ENCODE results near the gene ALDOB. TPM values are rescaled to one million over a fixed set of nuclear protein-coding genes. Genes with fewer than 3 reads are reported as not detected.

Gene ALDOB
- total RNA-seq, 1 experiment from 2014 or later, result 0.67 TPM

DNA sequence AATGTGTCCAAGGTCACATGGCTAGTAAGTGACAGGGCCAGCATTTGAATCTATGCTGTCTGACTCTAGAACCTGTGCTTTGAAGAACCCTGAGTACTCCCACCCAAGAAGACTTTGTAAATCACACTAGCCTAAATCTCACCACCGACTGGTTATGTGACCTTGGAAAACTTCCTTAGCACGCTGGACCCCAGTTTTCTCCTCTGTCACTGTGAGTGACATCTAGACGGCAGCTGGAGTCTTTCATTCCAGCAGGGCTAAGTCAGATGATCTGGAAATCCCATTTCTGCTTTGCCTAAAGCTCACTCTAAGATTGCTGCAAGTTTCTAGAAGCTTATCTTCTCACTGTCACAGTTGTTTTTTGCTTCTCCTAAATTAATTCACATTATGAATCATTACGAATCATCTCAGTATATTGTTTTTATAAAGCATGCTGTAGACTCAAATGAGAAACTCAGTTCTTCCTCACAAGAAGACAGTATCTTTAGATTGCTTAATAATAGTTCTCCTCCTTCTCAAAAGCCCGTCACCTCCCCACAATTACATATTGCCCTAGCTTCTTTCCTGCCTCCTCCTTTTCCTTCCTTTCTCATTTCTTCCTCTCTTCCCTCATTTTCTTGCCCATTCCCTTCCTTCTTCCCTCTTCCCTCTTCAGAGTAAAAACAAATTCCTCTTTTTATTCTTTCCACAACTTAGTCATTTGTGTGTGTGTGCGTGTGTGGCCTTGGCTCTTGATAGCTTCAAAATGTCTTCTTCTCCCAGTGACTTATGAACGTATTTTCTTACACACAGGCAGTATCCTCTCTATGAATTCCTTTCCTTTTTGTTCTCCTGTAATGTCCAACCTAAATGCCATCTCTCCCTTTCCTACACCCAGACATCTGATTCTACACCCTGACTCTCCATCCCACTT is 16.8 kb downstream of the ALDOB start:
- H3K4me1 ChIP-seq (ENCODE audit: control insufficient read depth, insufficient read depth, low read length), result no peaks in the 10 kb centered on the region
- in situ Hi-C loops (cut with HindIII; ENCODE audit: low pct_unique_long_range_greater_than_20kb, low sequenced_read_pairs), result no loop called here
- intact Hi-C loops (cut with micrococcal nuclease; ENCODE audit: unreplicated experiment), result no loop called here
- BruUV-seq (replicated peaks), result no TSS peak
- ChIA-PET CTCF (no interaction called here), POLR2A (no interaction called here)
- TF ChIP-seq, protein P1, sequence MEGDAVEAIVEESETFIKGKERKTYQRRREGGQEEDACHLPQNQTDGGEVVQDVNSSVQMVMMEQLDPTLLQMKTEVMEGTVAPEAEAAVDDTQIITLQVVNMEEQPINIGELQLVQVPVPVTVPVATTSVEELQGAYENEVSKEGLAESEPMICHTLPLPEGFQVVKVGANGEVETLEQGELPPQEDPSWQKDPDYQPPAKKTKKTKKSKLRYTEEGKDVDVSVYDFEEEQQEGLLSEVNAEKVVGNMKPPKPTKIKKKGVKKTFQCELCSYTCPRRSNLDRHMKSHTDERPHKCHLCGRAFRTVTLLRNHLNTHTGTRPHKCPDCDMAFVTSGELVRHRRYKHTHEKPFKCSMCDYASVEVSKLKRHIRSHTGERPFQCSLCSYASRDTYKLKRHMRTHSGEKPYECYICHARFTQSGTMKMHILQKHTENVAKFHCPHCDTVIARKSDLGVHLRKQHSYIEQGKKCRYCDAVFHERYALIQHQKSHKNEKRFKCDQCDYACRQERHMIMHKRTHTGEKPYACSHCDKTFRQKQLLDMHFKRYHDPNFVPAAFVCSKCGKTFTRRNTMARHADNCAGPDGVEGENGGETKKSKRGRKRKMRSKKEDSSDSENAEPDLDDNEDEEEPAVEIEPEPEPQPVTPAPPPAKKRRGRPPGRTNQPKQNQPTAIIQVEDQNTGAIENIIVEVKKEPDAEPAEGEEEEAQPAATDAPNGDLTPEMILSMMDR (IDR thresholded peaks at IDR 0.05), result no peak
- TF ChIP-seq, protein P2, sequence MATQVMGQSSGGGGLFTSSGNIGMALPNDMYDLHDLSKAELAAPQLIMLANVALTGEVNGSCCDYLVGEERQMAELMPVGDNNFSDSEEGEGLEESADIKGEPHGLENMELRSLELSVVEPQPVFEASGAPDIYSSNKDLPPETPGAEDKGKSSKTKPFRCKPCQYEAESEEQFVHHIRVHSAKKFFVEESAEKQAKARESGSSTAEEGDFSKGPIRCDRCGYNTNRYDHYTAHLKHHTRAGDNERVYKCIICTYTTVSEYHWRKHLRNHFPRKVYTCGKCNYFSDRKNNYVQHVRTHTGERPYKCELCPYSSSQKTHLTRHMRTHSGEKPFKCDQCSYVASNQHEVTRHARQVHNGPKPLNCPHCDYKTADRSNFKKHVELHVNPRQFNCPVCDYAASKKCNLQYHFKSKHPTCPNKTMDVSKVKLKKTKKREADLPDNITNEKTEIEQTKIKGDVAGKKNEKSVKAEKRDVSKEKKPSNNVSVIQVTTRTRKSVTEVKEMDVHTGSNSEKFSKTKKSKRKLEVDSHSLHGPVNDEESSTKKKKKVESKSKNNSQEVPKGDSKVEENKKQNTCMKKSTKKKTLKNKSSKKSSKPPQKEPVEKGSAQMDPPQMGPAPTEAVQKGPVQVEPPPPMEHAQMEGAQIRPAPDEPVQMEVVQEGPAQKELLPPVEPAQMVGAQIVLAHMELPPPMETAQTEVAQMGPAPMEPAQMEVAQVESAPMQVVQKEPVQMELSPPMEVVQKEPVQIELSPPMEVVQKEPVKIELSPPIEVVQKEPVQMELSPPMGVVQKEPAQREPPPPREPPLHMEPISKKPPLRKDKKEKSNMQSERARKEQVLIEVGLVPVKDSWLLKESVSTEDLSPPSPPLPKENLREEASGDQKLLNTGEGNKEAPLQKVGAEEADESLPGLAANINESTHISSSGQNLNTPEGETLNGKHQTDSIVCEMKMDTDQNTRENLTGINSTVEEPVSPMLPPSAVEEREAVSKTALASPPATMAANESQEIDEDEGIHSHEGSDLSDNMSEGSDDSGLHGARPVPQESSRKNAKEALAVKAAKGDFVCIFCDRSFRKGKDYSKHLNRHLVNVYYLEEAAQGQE (IDR thresholded peaks at IDR 0.05; ENCODE audit: insufficient read depth in 1 of 2, low read depth in 2 of 2, low read length in 1 of 2), result no peak
- no peak for TF ChIP-seq TCF7L2 (IDR thresholded peaks at IDR 0.05; ENCODE audit: low read depth, low read length)
- no peak for TF ChIP-seq SIN3A (IDR thresholded peaks at IDR 0.05; ENCODE audit: borderline replicate concordance, insufficient read depth, low read depth, low read length)
- TF ChIP-seq POLR2AphosphoS5 (IDR thresholded peaks at IDR 0.05; ENCODE audit: low read depth, low read length), result no peak
- no peak overlapping the region for H3K4me3 ChIP-seq (ENCODE audit: low read depth in 2 of 2, low read length in 2 of 2)
- H3K27ac ChIP-seq (ENCODE audit: low read length), result no peak overlapping the region
- ATAC-seq (no peak), DNase-seq (ENCODE audit: low read depth, low spot score) (no peak)
- H3K36me3 ChIP-seq (ENCODE audit: control insufficient read depth, insufficient read depth, low read length), result no peaks in the 10 kb centered on the region
- peaks cover 13% of the 10 kb centered on the region for H3K27me3 ChIP-seq (ENCODE audit: control insufficient read depth, insufficient read depth, low read length)
- no peaks in the 10 kb centered on the region for H3K9me3 ChIP-seq (ENCODE audit: control insufficient read depth, insufficient read depth, low read depth, low read length)

DNA sequence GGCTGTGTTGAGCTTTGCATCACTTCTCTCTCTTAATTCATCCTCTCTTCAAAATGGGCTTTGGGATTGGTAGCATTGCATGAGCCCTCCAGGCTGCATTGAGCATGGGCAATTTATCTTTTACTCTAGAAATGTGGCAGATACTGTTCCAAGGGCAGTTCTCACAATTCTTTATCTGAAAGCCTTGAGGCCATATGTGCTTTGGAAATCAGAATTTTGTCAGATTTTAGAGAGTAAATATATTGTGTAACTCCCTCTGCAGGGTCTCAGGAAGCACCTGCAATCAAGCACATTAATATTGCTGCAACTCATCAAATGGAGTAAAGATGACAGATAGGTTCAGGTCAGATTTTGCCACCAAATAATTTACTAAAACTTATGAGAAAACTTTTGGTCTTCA is 17.6 kb downstream of the ALDOB start:
- Histone ChIP-seq H3K36me3 (ENCODE audit: control insufficient read depth, insufficient read depth, low read length) (no peaks in the 10 kb centered on the region), H3K27ac (ENCODE audit: low read length) (no peak overlapping the region), H3K27me3 (ENCODE audit: control insufficient read depth, insufficient read depth, low read length) (peaks cover 13% of the 10 kb centered on the region), H3K4me3 (ENCODE audit: low read depth in 2 of 2, low read length in 2 of 2) (no peak overlapping the region), H3K4me1 (ENCODE audit: control insufficient read depth, insufficient read depth, low read length) (no peaks in the 10 kb centered on the region), H3K9me3 (ENCODE audit: control insufficient read depth, insufficient read depth, low read depth, low read length) (peaks cover 4% of the 10 kb centered on the region; the same call in 1 of the 2 replicates)
- in situ Hi-C loops (cut with HindIII; ENCODE audit: low pct_unique_long_range_greater_than_20kb, low sequenced_read_pairs), result no loop called here
- intact Hi-C loops (cut with micrococcal nuclease; ENCODE audit: unreplicated experiment), result no loop called here
- BruUV-seq (replicated peaks), result no TSS peak
- TF ChIP-seq TCF7L2 (IDR thresholded peaks at IDR 0.05; ENCODE audit: low read depth, low read length) (no peak), POLR2AphosphoS5 (IDR thresholded peaks at IDR 0.05; ENCODE audit: low read depth, low read length) (no peak), SIN3A (IDR thresholded peaks at IDR 0.05; ENCODE audit: borderline replicate concordance, insufficient read depth, low read depth, low read length) (no peak)
- TF ChIP-seq, protein P1 (IDR thresholded peaks at IDR 0.05), result no peak
- TF ChIP-seq, protein P2 (IDR thresholded peaks at IDR 0.05; ENCODE audit: insufficient read depth in 1 of 2, low read depth in 2 of 2, low read length in 1 of 2), result no peak
- no peak for ATAC-seq
- ChIA-PET POLR2A (no interaction called here), CTCF (no interaction called here)
- no peak for DNase-seq (ENCODE audit: low read depth, low spot score)

Data from Panc1 (cell line).